Duodenal mucosa (tissue), 2 donors: ENCODE measurements around the gene RDH12.
A peak's percentile ranks its signal among the peaks of the same experiment; 100 is the strongest.

ENCODE experiments used
- H3K27ac ChIP-seq: one replicate; pipeline ENCODE4 v1.7.0; 2013; ENCODE audit warnings: low read depth, low read length
- H3K27me3 ChIP-seq, 2 donors: one replicate each; pipeline ENCODE4 v1.7.0; 2013; ENCODE audit warnings: low read length in 2 of 2, control low read depth in 1 of 2; ENCODE audit not compliant: insufficient read depth in 2 of 2, control insufficient read depth in 1 of 2
- H3K36me3 ChIP-seq, 2 donors: one replicate each; pipeline ENCODE4 v1.7.0; 2013; ENCODE audit warnings: low read length in 2 of 2, control low read depth in 1 of 2; ENCODE audit not compliant: insufficient read depth in 2 of 2, control insufficient read depth in 1 of 2
- H3K4me1 ChIP-seq, 2 donors: one replicate each; pipeline ENCODE4 v1.7.0; 2013; ENCODE audit warnings: low read length in 2 of 2, control low read depth in 1 of 2; ENCODE audit not compliant: insufficient read depth in 2 of 2, control insufficient read depth in 1 of 2
- H3K4me3 ChIP-seq, 2 donors: one replicate each; pipeline ENCODE4 v1.7.0; 2013; ENCODE audit warnings: low read length in 2 of 2, low read depth in 1 of 2
- H3K9ac ChIP-seq, 2 donors: one replicate each; pipeline ENCODE4 v1.7.0; 2013; ENCODE audit warnings: low read length in 2 of 2, low read depth in 1 of 2
- H3K9me3 ChIP-seq, 2 donors: one replicate each; pipeline ENCODE4 v1.7.0; 2013; ENCODE audit warnings: low read length in 2 of 2, control low read depth in 1 of 2; ENCODE audit not compliant: control insufficient read depth in 1 of 2

RDH12 gene

DNA sequence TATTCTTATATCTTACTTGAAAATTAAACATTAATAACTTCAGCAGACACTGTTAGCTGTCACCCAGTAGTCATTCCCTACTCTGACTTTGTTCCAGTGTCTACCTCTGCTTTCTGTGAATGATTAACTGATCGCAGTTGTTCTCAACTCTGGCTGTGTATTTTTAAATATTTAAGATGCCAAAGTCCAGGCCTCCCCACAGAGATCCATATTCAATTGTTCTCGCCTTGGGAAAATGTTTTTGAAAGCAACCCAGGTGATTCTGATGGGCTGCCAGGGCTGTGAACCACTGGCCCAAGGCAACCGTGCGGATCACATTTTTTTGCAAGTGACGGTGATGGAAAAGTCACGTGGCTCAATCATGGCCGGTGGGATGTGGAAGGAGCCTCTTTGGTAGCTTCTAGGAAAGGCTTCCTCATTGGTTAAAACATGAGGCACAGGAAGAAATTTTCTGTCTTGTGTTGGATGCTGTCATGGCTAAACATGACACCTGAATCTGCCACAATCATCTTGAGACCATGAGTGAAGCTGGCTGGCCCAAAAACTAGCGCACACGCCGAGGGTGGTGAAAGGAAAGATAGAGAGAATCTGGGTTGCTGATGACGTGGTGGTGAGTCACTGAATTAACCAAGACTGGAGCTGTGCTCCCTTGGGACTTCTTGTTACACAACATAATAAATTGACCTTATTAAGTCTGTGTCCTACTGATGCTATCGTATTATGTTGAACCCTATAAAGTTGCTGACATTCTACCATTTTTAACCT is 37.2 kb downstream of the RDH12 start:
- Histone ChIP-seq H3K36me3 (no peaks in the 10 kb centered on the region), H3K9me3 (no peaks in the 10 kb centered on the region), H3K27me3 (no peaks in the 10 kb centered on the region), H3K4me1 (peaks cover 0 to 8% of the 10 kb centered on the region in 2 donors), H3K4me3 (peak overlapping the region; percentile 21 to 31), H3K27ac (no peak overlapping the region), H3K9ac (peak overlapping the region in 1 of 2 donors; percentile 3)

DNA sequence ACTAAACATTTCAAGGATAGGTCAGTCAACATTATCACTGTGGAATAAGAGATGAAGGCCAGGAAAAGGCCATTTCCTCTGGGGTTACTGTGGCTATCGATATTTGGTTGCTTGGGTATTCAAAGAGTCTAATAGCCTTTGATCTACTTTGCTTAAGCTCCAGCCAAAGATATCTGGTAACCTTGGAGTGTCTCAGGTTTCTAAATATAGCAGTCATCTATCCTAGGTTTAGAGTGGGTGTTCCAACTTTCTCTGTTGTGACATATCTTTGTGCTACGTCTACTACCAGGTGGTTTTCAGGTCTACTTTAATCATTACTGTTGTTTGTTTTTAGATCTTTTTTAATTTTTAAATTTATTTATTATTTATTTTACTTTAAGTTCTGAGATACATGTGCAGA is 42.4 kb downstream of the RDH12 start:
- no peak overlapping the region for H3K27ac ChIP-seq
- no peaks in the 10 kb centered on the region for H3K27me3 ChIP-seq

DNA sequence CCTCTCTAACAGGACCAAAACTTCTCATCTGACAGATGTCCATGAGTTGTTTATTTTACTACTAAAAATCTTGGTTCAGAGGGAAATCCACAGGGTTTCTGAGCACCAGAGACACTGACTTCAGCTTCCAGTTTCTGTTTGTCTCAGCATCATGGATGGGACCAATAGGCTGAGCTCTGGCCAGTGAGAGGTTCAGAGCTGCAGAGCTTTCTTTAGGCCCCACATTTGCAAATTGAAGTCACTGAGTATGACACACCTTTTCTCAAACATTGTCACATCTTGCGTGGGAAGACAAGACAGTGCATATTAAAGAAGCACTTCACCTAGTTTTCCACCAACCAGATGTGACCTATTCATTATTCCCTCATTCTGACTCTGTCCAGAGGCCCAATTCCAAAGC is 45.2 kb downstream of the RDH12 start:
- Histone ChIP-seq H3K4me3 (no peak overlapping the region), H3K27ac (no peak overlapping the region), H3K9me3 (no peaks in the 10 kb centered on the region), H3K27me3 (no peaks in the 10 kb centered on the region), H3K36me3 (peaks cover 29 to 41% of the 10 kb centered on the region in 2 donors), H3K9ac (no peak overlapping the region), H3K4me1 (no peaks in the 10 kb centered on the region)

More for the DNA sequence above, 42.4 kb downstream of the RDH12 start:
- Histone ChIP-seq H3K9ac (no peak overlapping the region), H3K4me1 (peaks cover 0 to 4% of the 10 kb centered on the region in 2 donors), H3K9me3 (no peaks in the 10 kb centered on the region), H3K4me3 (no peak overlapping the region), H3K36me3 (peaks cover 12 to 15% of the 10 kb centered on the region in 2 donors)

DNA sequence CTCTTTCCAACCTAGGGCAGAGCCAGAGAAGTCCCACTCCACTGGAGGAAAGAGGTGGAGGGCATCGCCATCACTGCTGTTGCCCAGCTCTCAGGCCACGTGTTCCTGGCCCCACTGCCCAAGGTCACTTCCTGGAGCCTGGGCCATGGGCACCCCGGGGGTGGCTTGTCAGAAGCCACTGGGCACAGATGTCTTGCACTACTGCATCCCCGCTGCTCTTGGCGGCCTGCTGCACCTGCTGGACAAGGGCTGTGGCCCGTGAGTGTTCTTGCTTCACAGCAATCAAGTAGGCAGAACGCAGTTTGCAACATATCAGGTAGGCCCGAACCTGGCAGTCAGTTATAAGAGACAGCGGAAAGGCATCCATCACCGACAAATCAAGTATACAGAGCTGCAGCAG is 46.6 kb downstream of the RDH12 start:
- Histone ChIP-seq H3K27me3 (no peaks in the 10 kb centered on the region), H3K9me3 (no peaks in the 10 kb centered on the region), H3K4me3 (no peak overlapping the region), H3K27ac (no peak overlapping the region), H3K4me1 (no peaks in the 10 kb centered on the region), H3K9ac (no peak overlapping the region), H3K36me3 (peaks cover 41 to 55% of the 10 kb centered on the region in 2 donors)

DNA sequence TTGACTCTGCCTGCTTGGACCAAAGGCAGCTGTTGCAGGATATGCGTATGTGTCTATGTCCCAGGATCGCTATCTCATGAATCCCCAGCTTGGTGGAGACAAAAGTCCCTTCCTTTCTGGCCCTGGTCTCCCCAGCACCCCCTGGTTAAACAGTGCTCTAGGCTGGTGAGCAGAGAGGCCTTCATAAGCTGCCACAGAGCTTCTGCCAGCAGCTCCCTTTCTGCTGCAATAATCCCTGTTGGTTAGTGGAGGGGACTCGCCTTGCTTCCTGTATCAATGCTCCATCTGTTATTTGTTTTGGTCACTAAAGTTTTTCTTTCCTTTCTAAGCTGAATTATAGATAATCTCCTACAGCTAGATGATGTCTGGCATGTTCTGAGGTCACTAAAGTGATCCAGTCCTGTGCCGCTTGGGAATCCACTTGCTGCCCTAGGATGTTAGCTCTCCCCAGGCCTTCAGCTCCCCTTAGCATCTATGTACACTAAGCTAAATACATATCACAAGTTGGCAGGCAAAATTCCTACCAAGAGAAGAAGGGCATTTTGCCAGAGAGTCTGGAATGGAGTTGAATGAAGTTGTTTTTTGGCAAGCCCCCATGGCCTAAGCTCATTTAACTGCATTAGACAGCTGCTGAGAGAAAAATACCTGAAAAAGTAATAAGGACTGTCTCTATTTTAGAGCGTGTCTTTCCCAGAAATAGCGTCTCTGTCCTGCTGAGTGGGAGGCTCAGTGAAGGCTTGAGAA is 47.8 kb downstream of the RDH12 start:
- no peaks in the 10 kb centered on the region for H3K4me1 ChIP-seq
- no peak overlapping the region for H3K27ac ChIP-seq
- no peak overlapping the region for H3K9ac ChIP-seq
- no peak overlapping the region for H3K4me3 ChIP-seq
- H3K9me3 ChIP-seq: no peaks in the 10 kb centered on the region
- H3K36me3 ChIP-seq: peaks cover 50 to 67% of the 10 kb centered on the region in 2 donors
- H3K27me3 ChIP-seq: no peaks in the 10 kb centered on the region

DNA sequence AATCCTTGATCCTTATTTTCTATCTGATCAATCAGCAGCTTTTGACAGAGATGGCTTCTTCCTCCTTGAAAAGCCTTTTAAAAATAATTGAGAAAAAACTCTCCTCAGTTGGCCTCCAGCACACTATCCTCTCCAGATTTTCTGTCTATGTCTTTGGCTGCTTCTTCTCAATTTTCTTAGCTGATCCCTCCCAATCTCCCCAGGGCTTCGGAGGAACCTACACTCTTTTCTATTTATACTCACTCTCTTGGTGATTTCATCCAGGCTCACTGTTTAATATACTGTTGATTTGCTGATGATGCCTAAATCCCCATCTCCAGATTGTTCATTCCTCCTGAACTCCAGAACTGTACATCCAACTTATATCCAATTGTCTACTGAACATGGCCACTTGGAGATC is 54.8 kb downstream of the RDH12 start:
- H3K36me3 ChIP-seq: peaks cover 45 to 57% of the 10 kb centered on the region in 2 donors

DNA sequence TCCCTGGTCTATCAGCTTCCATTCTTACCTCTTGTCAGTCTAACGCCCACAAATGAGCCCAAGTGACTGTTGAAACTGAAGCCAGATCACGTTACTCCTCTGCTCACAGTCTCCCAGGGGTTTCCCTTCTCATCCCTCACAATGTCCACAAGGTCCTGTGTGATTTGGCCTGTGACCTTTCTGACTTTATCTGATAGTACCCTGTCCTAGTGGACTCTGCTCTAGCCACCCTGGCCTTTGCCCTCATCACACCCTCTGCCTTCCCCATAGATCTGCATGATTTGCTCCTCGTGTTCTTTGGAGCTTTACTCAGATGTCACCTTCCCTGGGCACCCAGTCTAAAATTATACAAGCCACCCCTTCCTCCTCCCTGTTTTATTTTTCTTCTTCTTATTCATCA is 55.5 kb downstream of the RDH12 start:
- no peaks in the 10 kb centered on the region for H3K27me3 ChIP-seq
- peaks cover 43 to 58% of the 10 kb centered on the region in 2 donors for H3K36me3 ChIP-seq
- no peak overlapping the region for H3K9ac ChIP-seq
- no peak overlapping the region for H3K27ac ChIP-seq
- H3K4me3 ChIP-seq: no peak overlapping the region
- H3K9me3 ChIP-seq: no peaks in the 10 kb centered on the region
- no peaks in the 10 kb centered on the region for H3K4me1 ChIP-seq

More for the DNA sequence above, 54.8 kb downstream of the RDH12 start:
- H3K4me3 ChIP-seq: no peak overlapping the region
- no peaks in the 10 kb centered on the region for H3K9me3 ChIP-seq
- H3K9ac ChIP-seq: no peak overlapping the region
- no peaks in the 10 kb centered on the region for H3K4me1 ChIP-seq
- no peaks in the 10 kb centered on the region for H3K27me3 ChIP-seq
- H3K27ac ChIP-seq: no peak overlapping the region

DNA sequence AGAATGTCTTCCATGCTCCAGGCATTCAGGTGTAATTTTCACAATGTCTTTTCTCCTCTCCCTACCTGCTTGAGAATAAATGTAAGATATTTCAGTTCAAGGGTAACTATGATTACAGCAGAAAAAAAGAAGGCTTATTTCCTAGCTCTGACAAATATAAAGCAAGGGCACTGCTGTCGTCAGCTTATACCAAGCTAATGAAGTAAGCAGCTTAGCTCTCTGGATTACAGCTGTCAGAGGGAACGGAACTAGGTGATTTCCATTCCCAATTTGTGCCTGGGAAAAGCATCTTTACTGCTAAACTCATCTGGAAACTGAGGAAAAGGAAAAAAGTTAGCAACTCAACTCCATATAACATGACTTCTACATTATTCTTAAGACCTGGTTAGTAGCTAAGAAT is 58.2 kb downstream of the RDH12 start:
- no peak overlapping the region for H3K27ac ChIP-seq
- H3K27me3 ChIP-seq: no peaks in the 10 kb centered on the region
- H3K9ac ChIP-seq: no peak overlapping the region
- no peaks in the 10 kb centered on the region for H3K4me1 ChIP-seq
- H3K4me3 ChIP-seq: no peak overlapping the region
- H3K9me3 ChIP-seq: no peaks in the 10 kb centered on the region
- H3K36me3 ChIP-seq: peaks cover 32 to 55% of the 10 kb centered on the region in 2 donors

DNA sequence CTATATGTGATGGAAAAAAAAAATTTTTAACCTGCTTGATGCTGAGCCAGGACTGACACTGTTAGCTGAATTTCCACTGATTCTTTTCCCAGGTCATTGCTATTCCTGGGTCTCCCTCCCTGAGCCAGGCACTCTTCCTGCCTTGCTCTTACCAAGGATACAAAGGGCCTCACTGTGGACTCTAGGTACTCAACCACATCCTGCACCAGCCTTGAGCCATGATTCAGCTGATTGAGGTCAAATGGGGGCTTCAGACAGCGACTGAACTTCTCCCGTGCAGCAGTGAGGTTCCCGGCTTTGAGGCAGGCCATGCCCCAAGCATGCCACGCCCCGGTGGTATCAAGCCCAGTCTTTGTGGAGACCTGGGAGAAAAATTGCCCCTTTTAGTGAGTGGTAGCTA is 60.4 kb downstream of the RDH12 start:
- H3K36me3 ChIP-seq: peaks cover 36 to 71% of the 10 kb centered on the region in 2 donors
- no peaks in the 10 kb centered on the region for H3K4me1 ChIP-seq
- no peak overlapping the region for H3K9ac ChIP-seq
- no peaks in the 10 kb centered on the region for H3K9me3 ChIP-seq
- no peaks in the 10 kb centered on the region for H3K27me3 ChIP-seq
- H3K27ac ChIP-seq: no peak overlapping the region
- no peak overlapping the region for H3K4me3 ChIP-seq

DNA sequence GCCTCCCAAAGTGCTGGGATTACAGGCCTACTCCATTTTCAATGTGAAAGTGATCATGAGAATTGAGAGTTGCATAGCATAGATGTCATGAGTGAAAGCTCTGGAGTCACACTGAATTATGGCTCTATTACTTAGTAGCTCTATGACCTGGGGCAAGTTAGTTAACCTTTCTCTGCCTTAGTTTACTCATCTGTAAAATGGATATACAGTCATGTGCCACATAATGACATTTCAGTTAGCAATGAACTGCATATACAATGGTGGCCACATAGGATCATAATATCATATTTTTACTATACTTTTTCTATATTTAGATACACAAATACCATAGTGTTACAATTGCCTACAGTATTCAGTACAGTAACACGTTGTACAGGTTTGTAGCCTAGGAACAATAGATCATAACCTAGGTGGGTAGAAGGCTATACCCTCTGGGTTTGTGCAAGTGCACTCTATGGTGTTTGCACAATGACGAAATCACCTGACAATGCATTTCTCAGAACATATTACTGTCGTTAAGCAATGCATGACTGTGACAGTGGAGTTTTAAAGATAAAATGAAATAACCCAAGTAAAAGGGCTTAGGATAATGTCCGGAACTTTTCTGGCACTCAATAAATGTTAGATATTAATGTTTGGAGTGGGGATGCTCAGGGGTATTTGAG is 61.6 kb downstream of the RDH12 start:
- Histone ChIP-seq H3K4me1 (no peaks in the 10 kb centered on the region), H3K27ac (no peak overlapping the region), H3K9ac (no peak overlapping the region), H3K36me3 (peaks cover 42 to 81% of the 10 kb centered on the region in 2 donors), H3K27me3 (no peaks in the 10 kb centered on the region), H3K4me3 (no peak overlapping the region), H3K9me3 (no peaks in the 10 kb centered on the region)
